K562 (cell line): ENCODE results near the gene DIP2C. TPM values are rescaled to one million over a fixed set of nuclear protein-coding genes. Genes with fewer than 3 reads are reported as not detected.

Experiments used
- ATAC-seq: fragments of 200-7000 bp; cut with Tn5 transposase; 3 replicates; pipeline ENCODE4 v1.9.1; 2020; ENCODE audit warnings: moderate library complexity
- BruUV-seq: library from RNA; stranded (reverse); fragments of 400-500 nt; replicated peaks from 2 replicates; lab custom pipeline; 2021; lab: Mats Ljungman, UMichigan
- CTCF ChIA-PET: fragments of 300-600 bp; formaldehyde crosslinking; extraction: SDS; loops from one replicate; lab custom pipeline; 2021; ENCODE audit warnings: low intra/inter-chr PET ratio; lab: Yijun Ruan, JAX
- POLR2A ChIA-PET: fragments of 300-600, 350-650 bp; sonication (Branson Sonifier 250); formaldehyde crosslinking; extraction: SDS; loops from one replicate; lab custom pipeline; 2021; ENCODE audit warnings: antibody characterized with exemption, inconsistent platforms; lab: Yijun Ruan, JAX
- DNase-seq, 4 experiments: peaks; one replicate each; pipeline versions ENCODE4 v3.0.0 to v3.0.0-alpha.2; 2011 to 2018; ENCODE audit warnings: low spot score in 3 of 4, mixed read lengths in 3 of 4; ENCODE audit errors: extremely low read depth in 1 of 4
- FAIRE-seq: peaks from 2 replicates; lab custom pipeline; 2011; peaks lifted over from hg19 to GRCh38; lab: Jason Lieb, UNC
- H2AFZ ChIP-seq: 2 replicates; pipeline ENCODE4 v1.6.0; 2011; ENCODE audit warnings: low read depth, low read length, control low read depth, inconsistent platforms
- H3K27ac ChIP-seq: fragments of 200-600 bp; 3 replicates; pipeline ENCODE4 v1.8.0; 2011; ENCODE audit warnings: low read depth, mild to moderate bottlenecking, control low read depth, inconsistent platforms, low read length, moderate library complexity, mixed read lengths; ENCODE audit errors: extremely low read depth
- H3K27me3 ChIP-seq, 2 experiments: fragments of 300-600 bp in 1 of 2; 2 replicates in 1 of 2; 3 replicates in 1 of 2; pipeline versions ENCODE4 v1.6.0 to v1.8.0; 2011; ENCODE audit warnings: inconsistent platforms in 2 of 2, low read length in 2 of 2, mild to moderate bottlenecking in 1 of 2, mixed read lengths in 1 of 2, moderate library complexity in 1 of 2; ENCODE audit not compliant: control insufficient read depth in 2 of 2, insufficient read depth in 2 of 2
- H3K36me3 ChIP-seq: fragments of 300-600 bp; 3 replicates; pipeline ENCODE4 v1.8.0; 2011; ENCODE audit warnings: mild to moderate bottlenecking, low read length, inconsistent platforms; ENCODE audit not compliant: control insufficient read depth, insufficient read depth
- H3K4me1 ChIP-seq, 2 experiments: fragments of 200-600 bp in 1 of 2; replicated peaks in 1 of 2; 2 replicates in 1 of 2; 3 replicates in 1 of 2; pipeline versions ENCODE4 v1.5.1 to v1.8.0; 2011; ENCODE audit warnings: inconsistent platforms in 2 of 2, low read length in 2 of 2, mild to moderate bottlenecking in 1 of 2, mixed read lengths in 1 of 2, moderate library complexity in 1 of 2; ENCODE audit not compliant: control insufficient read depth in 2 of 2, insufficient read depth in 2 of 2
- H3K4me2 ChIP-seq: 2 replicates; pipeline ENCODE4 v1.6.1; 2011; ENCODE audit warnings: low read length, control low read depth, inconsistent platforms, mixed read lengths; ENCODE audit not compliant: insufficient read depth
- H3K4me3 ChIP-seq: fragments of 200-600 bp; sonication (generic), shearing (Covaris generic); 2 replicates; pipeline ENCODE4 v1.5.1; 2016; ENCODE audit warnings: control low read depth, inconsistent platforms
- H3K79me2 ChIP-seq: fragments of 200-600 bp; 3 replicates; pipeline ENCODE4 v1.8.0; 2011; ENCODE audit warnings: low read length, inconsistent platforms; ENCODE audit not compliant: control insufficient read depth, insufficient read depth
- H3K9ac ChIP-seq, 2 experiments: 2 replicates each; pipeline versions ENCODE4 v1.6.0 to v1.6.1; 2011; ENCODE audit warnings: low read depth in 2 of 2, low read length in 2 of 2, control low read depth in 1 of 2, inconsistent platforms in 1 of 2, mild to moderate bottlenecking in 1 of 2, mixed read lengths in 1 of 2; ENCODE audit not compliant: insufficient read depth in 1 of 2
- H3K9me1 ChIP-seq: one replicate; pipeline ENCODE4 v1.6.0; 2011; ENCODE audit warnings: inconsistent platforms, mild to moderate bottlenecking, low read length, moderate library complexity; ENCODE audit not compliant: control insufficient read depth, insufficient read depth
- H3K9me3 ChIP-seq: replicated peaks from 2 replicates; pipeline ENCODE4 v1.5.1; 2011; ENCODE audit warnings: low read depth, low read length, inconsistent platforms; ENCODE audit not compliant: control insufficient read depth, insufficient read depth
- H4K20me1 ChIP-seq: replicated peaks from 2 replicates; pipeline ENCODE4 v1.6.1; 2011; ENCODE audit warnings: low read length, inconsistent platforms, mixed read lengths; ENCODE audit not compliant: control insufficient read depth, insufficient read depth
- KDM5B ChIP-seq: fragments of 200-600 bp; sonication (generic); IDR thresholded peaks from 2 replicates; pipeline ENCODE4 v1.6.1; 2012; ENCODE audit warnings: low read depth, mild to moderate bottlenecking, moderate library complexity, low read length, control low read depth, inconsistent platforms; ENCODE audit not compliant: insufficient replicate concordance
- MCM5 ChIP-seq: fragments of 450-650 bp; IDR thresholded peaks from 2 replicates; pipeline ENCODE4 v1.6.1; 2016; ENCODE audit warnings: low read depth
- MLX ChIP-seq, 2 experiments: fragments of 450-650 bp in 1 of 2; sonication (generic) in 1 of 2; formaldehyde crosslinking; conservative IDR thresholded peaks; 2 replicates each; pipeline versions ENCODE4 v1.4.0 to v1.8.1; 2020 to 2022; ENCODE audit warnings: mild to moderate bottlenecking in 1 of 2, missing genetic modification reagents in 1 of 2
- NCOA1 ChIP-seq: fragments of 450-650 bp; IDR thresholded peaks from 2 replicates; pipeline ENCODE4 v1.6.1; 2016; ENCODE audit warnings: low read depth
- NFXL1 ChIP-seq: fragments of 450-650 bp; formaldehyde crosslinking; IDR thresholded peaks from 2 replicates; pipeline ENCODE4 v1.4.0; 2021; ENCODE audit warnings: mild to moderate bottlenecking
- RBM22 ChIP-seq: fragments of 200-400 bp; formaldehyde crosslinking; IDR thresholded peaks from 2 replicates; pipeline ENCODE4 v1.6.1; 2018; ENCODE audit warnings: low read length, low read depth; ENCODE audit not compliant: poor library complexity, severe bottlenecking
- RBM25 ChIP-seq: fragments of 200-400 bp; formaldehyde crosslinking; IDR thresholded peaks from 2 replicates; pipeline ENCODE4 v1.6.1; 2018; ENCODE audit warnings: low read length, low read depth, moderate library complexity; ENCODE audit not compliant: severe bottlenecking
- SMC3 ChIP-seq: conservative IDR thresholded peaks from 2 replicates; pipeline ENCODE4 v1.6.1; 2011; ENCODE audit warnings: low read depth, low read length, improper control_type of control experiment; ENCODE audit not compliant: insufficient read depth
- SREBF2 ChIP-seq: sonication (generic); formaldehyde crosslinking; IDR thresholded peaks from 2 replicates; pipeline ENCODE4 v1.4.0; 2020; ENCODE audit warnings: mild to moderate bottlenecking, missing genetic modification reagents
- TEAD4 ChIP-seq, 2 experiments: sonication (generic) in 1 of 2; formaldehyde crosslinking in 1 of 2; IDR thresholded peaks; 2 replicates each; pipeline versions ENCODE4 v1.6.1 to v1.8.0; 2012 to 2022; ENCODE audit warnings: borderline replicate concordance in 1 of 2, inconsistent platforms in 1 of 2, low read length in 1 of 2, mild to moderate bottlenecking in 1 of 2, missing genetic modification reagents in 1 of 2
- TOE1 ChIP-seq, 2 experiments: fragments of 450-650 bp in 1 of 2; sonication (generic) in 1 of 2; formaldehyde crosslinking in 1 of 2; IDR thresholded peaks; 2 replicates each; pipeline versions ENCODE4 v1.7.1 to v1.8.0; 2016 to 2022; ENCODE audit warnings: borderline replicate concordance in 2 of 2, mild to moderate bottlenecking in 2 of 2, antibody characterized with exemption in 1 of 2, inconsistent platforms in 1 of 2, low read depth in 1 of 2, missing genetic modification reagents in 1 of 2, moderate library complexity in 1 of 2
- U2AF2 ChIP-seq: fragments of 200-400 bp; formaldehyde crosslinking; optimal IDR thresholded peaks from 2 replicates; pipeline ENCODE3; 2017; ENCODE audit warnings: low read depth, mild to moderate bottlenecking, low read length
- XRCC3 ChIP-seq: fragments of 450-650 bp; IDR thresholded peaks from 2 replicates; pipeline ENCODE4 v1.6.1; 2017; ENCODE audit warnings: mild to moderate bottlenecking, moderate library complexity
- ZBTB9 ChIP-seq: fragments of 450-650 bp; formaldehyde crosslinking; IDR thresholded peaks from 2 replicates; pipeline ENCODE4 v1.4.0; 2020; ENCODE audit warnings: mild to moderate bottlenecking, moderate library complexity
- ZNF232 ChIP-seq: sonication (generic); formaldehyde crosslinking; IDR thresholded peaks from 2 replicates; pipeline ENCODE4 v1.8.0; 2022; ENCODE audit warnings: mild to moderate bottlenecking, missing genetic modification reagents
- WGBS: fragments of 100-300 bp; shearing (Covaris generic); methylation state at CpG from one replicate; pipeline ENCODE4 v1.1.6; 2016; ENCODE audit warnings: low coverage, mixed read lengths; ENCODE audit not compliant: insufficient coverage; ENCODE audit errors: missing lambda C conversion rate; 5-methylcytosine and 5-hydroxymethylcytosine counted together
- in situ Hi-C: fragments of 300-500 bp; cut with MboI; formaldehyde crosslinking; loops from 4 replicates; pipeline ENCODE4 v1.15.0; 2018; ENCODE audit warnings: inconsistent platforms, mixed read lengths
- intact Hi-C: fragments of 100-400 bp; cut with micrococcal nuclease; formaldehyde crosslinking; loops from 2 replicates; pipeline ENCODE4 v1.14.2; 2022
- polyA plus RNA-seq, 8 experiments: library from polyadenylated mRNA; depleted of rRNA in 4 of 8; stranded (reverse) in 5 of 8; unstranded in 3 of 8; fragments of >200 nt; fragmentation: Nextera tagmentation in 2 of 8; fragmentation: Illumina TruSeq in 1 of 8; extraction: Ambion mirVana in 2 of 8; extraction: Trizol in 1 of 8; gene quantifications; 2 replicates each; pipeline versions ENCODE4 v1.2.1 to v1.2.3, GENCODE V29; 2011 to 2014; ENCODE audit warnings: inconsistent platforms in 1 of 8, missing spikeins in 1 of 8
- total RNA-seq, 7 experiments: library from RNA; depleted of rRNA in 6 of 7; stranded (reverse); fragments of >200 nt in 6 of 7; fragmentation: Illumina TruSeq in 2 of 7; extraction: Trizol in 2 of 7; gene quantifications; 2 replicates each; pipeline versions ENCODE4 v1.2.1 to v1.2.3, GENCODE V29; 2011 to 2021; ENCODE audit warnings: low replicate concordance in 1 of 7

DIP2C gene
- total and polyA plus RNA-seq, 9 of the 15 experiments (the other 6 are each of a cell fraction or from before 2014, with no cell fraction given) = 0.01 TPM; not detected in 8

- TF ChIP-seq TOE1 (IDR thresholded peaks at IDR 0.05; ENCODE audit: borderline replicate concordance) (no peak), TOE1 (CRISPR knock-in tag; IDR thresholded peaks at IDR 0.05; ENCODE audit: borderline replicate concordance, low read depth) (no peak), ZNF232 (CRISPR knock-in tag) (no peak), ZBTB9 (CRISPR knock-in tag) (no peak)
These were observed 307.7 kb downstream of the DIP2C start (continued) for GRCh38 chr10:381805-382204.

GRCh38 chr10:381346-381745 is 308.1 kb downstream of the DIP2C start:
- Histone ChIP-seq H3K9ac (no peak overlapping the region), H4K20me1 (no peaks in the 10 kb centered on the region; the same call in 1 of the 2 replicates), H3K4me1 (no peaks in the 10 kb centered on the region), H3K4me3 (no peak overlapping the region), H3K27me3 (peaks cover 45 to 54% of the 10 kb centered on the region in 2 experiments), H3K27ac (no peak overlapping the region), H3K9me3 (no peaks in the 10 kb centered on the region; the same call in 1 of the 2 replicates), H3K9me1 (no peaks in the 10 kb centered on the region), H2AFZ (no peak overlapping the region), H3K36me3 (no peaks in the 10 kb centered on the region), H3K79me2 (no peaks in the 10 kb centered on the region), H3K4me2 (no peak overlapping the region)
- BruUV-seq = no TSS peak
- FAIRE-seq (no peak), DNase-seq (no peak), ATAC-seq (no peak)
- ChIA-PET CTCF (no interaction called here), POLR2A (no interaction called here)
- intact Hi-C loops = no loop called here
- no peak for TF ChIP-seq RBM25
- no peak for TF ChIP-seq KDM5B
- no peak for TF ChIP-seq NCOA1
- no peak for TF ChIP-seq U2AF2
- no peak for TF ChIP-seq XRCC3
- TF ChIP-seq NFXL1 = no peak
- TF ChIP-seq SMC3 = no peak
- TF ChIP-seq TEAD4 (IDR thresholded peaks at IDR 0.05; ENCODE audit: low read length) = no peak
- no peak for TF ChIP-seq TEAD4 (CRISPR knock-in tag; IDR thresholded peaks at IDR 0.05; ENCODE audit: borderline replicate concordance)
- TF ChIP-seq RBM22 = no peak
- no peak for TF ChIP-seq MLX (CRISPR knock-in tag; conservative IDR thresholded peaks at IDR 0.05)
- no peak for TF ChIP-seq MCM5
- TF ChIP-seq SREBF2 (CRISPR knock-in tag) = no peak
- in situ Hi-C loops = no loop called here
- WGBS = 0% methylated on average over 10 of the region's 10 CpGs
